K562 (cell line): ENCODE measurements around the gene PRKACB. TPM values are rescaled to one million over a fixed set of nuclear protein-coding genes. Genes with fewer than 3 reads are reported as not detected.
A peak's percentile ranks its signal among the peaks of the same experiment; 100 is the strongest.

Experiments used
- ATAC-seq: fragments of 200-7000 bp; cut with Tn5 transposase; 3 replicates; pipeline ENCODE4 v1.9.1; 2020; ENCODE audit warnings: moderate library complexity
- BruUV-seq: library from RNA; stranded (reverse); fragments of 400-500 nt; replicated peaks from 2 replicates; lab custom pipeline; 2021; lab: Mats Ljungman, UMichigan
- CTCF ChIA-PET: fragments of 300-600 bp; formaldehyde crosslinking; extraction: SDS; loops from one replicate; lab custom pipeline; 2021; ENCODE audit warnings: low intra/inter-chr PET ratio; lab: Yijun Ruan, JAX
- POLR2A ChIA-PET: fragments of 300-600, 350-650 bp; sonication (Branson Sonifier 250); formaldehyde crosslinking; extraction: SDS; loops from one replicate; lab custom pipeline; 2021; ENCODE audit warnings: antibody characterized with exemption, inconsistent platforms; lab: Yijun Ruan, JAX
- DNase-seq, 4 experiments: peaks; one replicate each; pipeline versions ENCODE4 v3.0.0 to v3.0.0-alpha.2; 2011 to 2018; ENCODE audit warnings: low spot score in 3 of 4, mixed read lengths in 3 of 4; ENCODE audit errors: extremely low read depth in 1 of 4
- FAIRE-seq: peaks from 2 replicates; lab custom pipeline; 2011; peaks lifted over from hg19 to GRCh38; lab: Jason Lieb, UNC
- H2AFZ ChIP-seq: 2 replicates; pipeline ENCODE4 v1.6.0; 2011; ENCODE audit warnings: low read depth, low read length, control low read depth, inconsistent platforms
- H3K27ac ChIP-seq: fragments of 200-600 bp; 3 replicates; pipeline ENCODE4 v1.8.0; 2011; ENCODE audit warnings: low read depth, mild to moderate bottlenecking, control low read depth, inconsistent platforms, low read length, moderate library complexity, mixed read lengths; ENCODE audit errors: extremely low read depth
- H3K27me3 ChIP-seq, 2 experiments: fragments of 300-600 bp in 1 of 2; 2 replicates in 1 of 2; 3 replicates in 1 of 2; pipeline versions ENCODE4 v1.6.0 to v1.8.0; 2011; ENCODE audit warnings: inconsistent platforms in 2 of 2, low read length in 2 of 2, mild to moderate bottlenecking in 1 of 2, mixed read lengths in 1 of 2, moderate library complexity in 1 of 2; ENCODE audit not compliant: control insufficient read depth in 2 of 2, insufficient read depth in 2 of 2
- H3K36me3 ChIP-seq: fragments of 300-600 bp; 3 replicates; pipeline ENCODE4 v1.8.0; 2011; ENCODE audit warnings: mild to moderate bottlenecking, low read length, inconsistent platforms; ENCODE audit not compliant: control insufficient read depth, insufficient read depth
- H3K4me1 ChIP-seq, 2 experiments: fragments of 200-600 bp in 1 of 2; replicated peaks in 1 of 2; 2 replicates in 1 of 2; 3 replicates in 1 of 2; pipeline versions ENCODE4 v1.5.1 to v1.8.0; 2011; ENCODE audit warnings: inconsistent platforms in 2 of 2, low read length in 2 of 2, mild to moderate bottlenecking in 1 of 2, mixed read lengths in 1 of 2, moderate library complexity in 1 of 2; ENCODE audit not compliant: control insufficient read depth in 2 of 2, insufficient read depth in 2 of 2
- H3K4me2 ChIP-seq: 2 replicates; pipeline ENCODE4 v1.6.1; 2011; ENCODE audit warnings: low read length, control low read depth, inconsistent platforms, mixed read lengths; ENCODE audit not compliant: insufficient read depth
- H3K4me3 ChIP-seq: fragments of 200-600 bp; sonication (generic), shearing (Covaris generic); 2 replicates; pipeline ENCODE4 v1.5.1; 2016; ENCODE audit warnings: control low read depth, inconsistent platforms
- H3K79me2 ChIP-seq: fragments of 200-600 bp; 3 replicates; pipeline ENCODE4 v1.8.0; 2011; ENCODE audit warnings: low read length, inconsistent platforms; ENCODE audit not compliant: control insufficient read depth, insufficient read depth
- H3K9ac ChIP-seq, 2 experiments: 2 replicates each; pipeline versions ENCODE4 v1.6.0 to v1.6.1; 2011; ENCODE audit warnings: low read depth in 2 of 2, low read length in 2 of 2, control low read depth in 1 of 2, inconsistent platforms in 1 of 2, mild to moderate bottlenecking in 1 of 2, mixed read lengths in 1 of 2; ENCODE audit not compliant: insufficient read depth in 1 of 2
- H3K9me1 ChIP-seq: one replicate; pipeline ENCODE4 v1.6.0; 2011; ENCODE audit warnings: inconsistent platforms, mild to moderate bottlenecking, low read length, moderate library complexity; ENCODE audit not compliant: control insufficient read depth, insufficient read depth
- H3K9me3 ChIP-seq: replicated peaks from 2 replicates; pipeline ENCODE4 v1.5.1; 2011; ENCODE audit warnings: low read depth, low read length, inconsistent platforms; ENCODE audit not compliant: control insufficient read depth, insufficient read depth
- H4K20me1 ChIP-seq: replicated peaks from 2 replicates; pipeline ENCODE4 v1.6.1; 2011; ENCODE audit warnings: low read length, inconsistent platforms, mixed read lengths; ENCODE audit not compliant: control insufficient read depth, insufficient read depth
- BCL6 ChIP-seq: fragments of 250-450 bp; sonication (Bioruptor Pico); IDR thresholded peaks from 2 replicates; pipeline ENCODE4 v1.4.0; 2020
- CEBPG ChIP-seq, 3 experiments: fragments of 200-800 bp in 1 of 3; sonication (Bioruptor generic) in 1 of 3; sonication (generic) in 1 of 3; formaldehyde crosslinking in 1 of 3; IDR thresholded peaks in 2 of 3; conservative IDR thresholded peaks in 1 of 3; 2 replicates each; pipeline versions ENCODE4 v1.6.1 to v1.8.0; 2016 to 2022; ENCODE audit warnings: missing compliant biosample characterization in 2 of 3, missing genetic modification characterization in 2 of 3, mild to moderate bottlenecking in 1 of 3, missing genetic modification reagents in 1 of 3
- CREB3L1 ChIP-seq: fragments of 450-650 bp; IDR thresholded peaks from 2 replicates; pipeline ENCODE4 v1.6.1; 2014; ENCODE audit warnings: low read depth, mild to moderate bottlenecking, moderate library complexity, borderline replicate concordance
- HDAC8 ChIP-seq: fragments of 450-650 bp; IDR thresholded peaks from 2 replicates; pipeline ENCODE4 v1.6.1; 2016; ENCODE audit warnings: mild to moderate bottlenecking, missing genetic modification characterization, moderate library complexity, missing compliant biosample characterization
- MNT ChIP-seq, 2 experiments: fragments of 450-650 bp; conservative IDR thresholded peaks; 2 replicates each; pipeline ENCODE4 v1.6.1; 2017; ENCODE audit warnings: mild to moderate bottlenecking in 2 of 2, moderate library complexity in 2 of 2
- SMARCB1 ChIP-seq: IDR thresholded peaks from 2 replicates; pipeline ENCODE4 v1.6.1; 2011; ENCODE audit warnings: improper control_type of control experiment, low read depth; ENCODE audit not compliant: insufficient read length
- TAL1 ChIP-seq: fragments of 450-650 bp; IDR thresholded peaks from 2 replicates; pipeline ENCODE4 v1.6.1; 2016; ENCODE audit warnings: mild to moderate bottlenecking
- TRIM24 ChIP-seq, 2 experiments: fragments of 450-650 bp; IDR thresholded peaks; 2 replicates each; pipeline ENCODE4 v1.6.1; 2016
- ZNF121 ChIP-seq: sonication (generic); formaldehyde crosslinking; conservative IDR thresholded peaks from 2 replicates; pipeline ENCODE4 v1.8.0; 2022; ENCODE audit warnings: missing genetic modification reagents
- ZNF134 ChIP-seq: fragments of 250-450 bp; sonication (Bioruptor Pico); conservative IDR thresholded peaks from 2 replicates; pipeline ENCODE4 v1.4.0; 2020
- ZNF280B ChIP-seq: fragments of 250-450 bp; sonication (Bioruptor Pico); IDR thresholded peaks from 2 replicates; pipeline ENCODE4 v1.5.1; 2021; ENCODE audit warnings: mild to moderate bottlenecking
- ZNF507 ChIP-seq: conservative IDR thresholded peaks from 2 replicates; pipeline ENCODE4 v1.6.1; 2017; ENCODE audit warnings: missing genetic modification characterization, missing compliant biosample characterization
- WGBS: fragments of 100-300 bp; shearing (Covaris generic); methylation state at CpG from one replicate; pipeline ENCODE4 v1.1.6; 2016; ENCODE audit warnings: low coverage, mixed read lengths; ENCODE audit not compliant: insufficient coverage; ENCODE audit errors: missing lambda C conversion rate; 5-methylcytosine and 5-hydroxymethylcytosine counted together
- in situ Hi-C: fragments of 300-500 bp; cut with MboI; formaldehyde crosslinking; loops from 4 replicates; pipeline ENCODE4 v1.15.0; 2018; ENCODE audit warnings: inconsistent platforms, mixed read lengths
- intact Hi-C: fragments of 100-400 bp; cut with micrococcal nuclease; formaldehyde crosslinking; loops from 2 replicates; pipeline ENCODE4 v1.14.2; 2022
- polyA plus RNA-seq, 8 experiments: library from polyadenylated mRNA; depleted of rRNA in 4 of 8; stranded (reverse) in 5 of 8; unstranded in 3 of 8; fragments of >200 nt; fragmentation: Nextera tagmentation in 2 of 8; fragmentation: Illumina TruSeq in 1 of 8; extraction: Ambion mirVana in 2 of 8; extraction: Trizol in 1 of 8; gene quantifications; 2 replicates each; pipeline versions ENCODE4 v1.2.1 to v1.2.3, GENCODE V29; 2011 to 2014; ENCODE audit warnings: inconsistent platforms in 1 of 8, missing spikeins in 1 of 8
- total RNA-seq, 7 experiments: library from RNA; depleted of rRNA in 6 of 7; stranded (reverse); fragments of >200 nt in 6 of 7; fragmentation: Illumina TruSeq in 2 of 7; extraction: Trizol in 2 of 7; gene quantifications; 2 replicates each; pipeline versions ENCODE4 v1.2.1 to v1.2.3, GENCODE V29; 2011 to 2021; ENCODE audit warnings: low replicate concordance in 1 of 7

Gene PRKACB
- total and polyA plus RNA-seq, 9 of the 15 experiments (the other 6 are each of a cell fraction or from before 2014, with no cell fraction given), result 1.1 to 5.2 (median 2.8) TPM

GRCh38 chr1:84101204-84101603, 42.9 kb upstream of the PRKACB start (continued):
- TF ChIP-seq ZNF507, result peak; percentile 58
- no peak for TF ChIP-seq CEBPG (CRISPR knock-in tag; IDR thresholded peaks at IDR 0.05)
- peak in 1 of 2 experiments; percentile 53; a peak in 2 of 4 replicates for TF ChIP-seq CEBPG (tag; conservative IDR thresholded peaks at IDR 0.05 in 1 of 2, IDR thresholded peaks at IDR 0.05 in 1 of 2)
- TF ChIP-seq BCL6 (CRISPR knock-in tag), result no peak
- peak in 1 of 2 experiments; percentile 20; a peak in 1 of 4 replicates for TF ChIP-seq TRIM24 (IDR thresholded peaks at IDR 0.05)
- TF ChIP-seq ZNF134 (CRISPR knock-in tag), result peak; percentile 84

- FAIRE-seq (peak; percentile 99), DNase-seq (peak; percentile 75 to 94 (median 80)), ATAC-seq (peak; percentile 99)
- H3K4me2 ChIP-seq, result peak overlapping the region; percentile 66
- no TSS peak for BruUV-seq
- in situ Hi-C loops, result no loop called here
- no peak overlapping the region for H3K4me3 ChIP-seq
- H3K9me1 ChIP-seq, result no peaks in the 10 kb centered on the region
- CTCF ChIA-PET, result interaction anchor here (0.7 kb wide), 1 partner anchor 752 kb away, joined by 3 read pairs; no protein-coding TSS in a partner anchor
- peaks cover 2% of the 10 kb centered on the region; the same call in 1 of the 3 replicates for H3K36me3 ChIP-seq
- WGBS, result 5% methylated on average over 3 of the region's 3 CpGs
- intact Hi-C loops, result no loop called here
- peak overlapping the region; percentile 70 for H2AFZ ChIP-seq
- H3K27ac ChIP-seq, result peak overlapping the region; percentile 89
- H3K9ac ChIP-seq, result peak overlapping the region in 1 of 2 experiments; percentile 47; a peak in 2 of 4 replicates
- peaks cover 5 to 36% of the 10 kb centered on the region in 2 experiments; a peak in 4 of 5 replicates for H3K4me1 ChIP-seq
- no peaks in the 10 kb centered on the region for H3K9me3 ChIP-seq
- no peaks in the 10 kb centered on the region; the same call in 2 of the 3 replicates for H3K79me2 ChIP-seq
- POLR2A ChIA-PET, result interaction anchor here (0.7 to 1.6 kb wide), 3 partner anchors 13 to 210 kb away, joined by 3 to 6 read pairs (median 4); no protein-coding TSS in a partner anchor
- H4K20me1 ChIP-seq, result no peaks in the 10 kb centered on the region
- no peaks in the 10 kb centered on the region for H3K27me3 ChIP-seq
- TF ChIP-seq ZNF121 (no peak), SMARCB1 (peak; percentile 93), CREB3L1 (no peak), ZNF280B (CRISPR knock-in tag) (no peak), TAL1 (peak; percentile 38; the same call in 1 of the 2 replicates), HDAC8 (tag) (0 out of 2 replicates have a peak, but pooled peaks have one; percentile 50), MNT (conservative IDR thresholded peaks at IDR 0.05) (peak; percentile 10 to 34; a peak in 1 of 4 replicates)
Observed at GRCh38 chr1:84103197-84103992, 40.7 kb upstream of the PRKACB start.
